SK-N-SH (cell line): Measurements from ENCODE around the gene CIROP. TPM values are rescaled to one million over a fixed set of nuclear protein-coding genes. Genes with fewer than 3 reads are reported as not detected.

Source experiments
- CTCF ChIA-PET: fragments of 300-600, 350-600 bp; formaldehyde crosslinking; extraction: SDS; loops from one replicate; lab custom pipeline; 2021; lab: Yijun Ruan, JAX
- POLR2A ChIA-PET: fragments of 350-600 bp; sonication (Branson Sonifier 250); formaldehyde crosslinking; extraction: SDS; loops from one replicate; lab custom pipeline; 2020; ENCODE audit warnings: antibody characterized with exemption, inconsistent platforms; lab: Yijun Ruan, JAX
- DNase-seq: peaks from one replicate; pipeline ENCODE4 v3.0.0; 2012
- H2AFZ ChIP-seq: fragments of 200-600 bp; sonication (generic); 2 replicates; pipeline ENCODE4 v1.8.1; 2016; ENCODE audit warnings: antibody characterized with exemption, mild to moderate bottlenecking, low read depth
- H3F3A ChIP-seq: fragments of 200-600 bp; sonication (generic); replicated peaks from 2 replicates; pipeline ENCODE3; 2016; ENCODE audit warnings: antibody characterized with exemption, mild to moderate bottlenecking; ENCODE audit not compliant: insufficient read depth
- H3K27ac ChIP-seq, 2 experiments: fragments of 200-500 bp in 1 of 2; fragments of 200-600 bp in 1 of 2; sonication (Bioruptor generic) in 1 of 2; sonication (generic), shearing (Covaris generic) in 1 of 2; 2 replicates each; pipeline versions ENCODE4 v1.5.1 to v1.6.1; 2014 to 2016; ENCODE audit warnings: low read depth in 2 of 2, inconsistent platforms in 1 of 2, low read length in 1 of 2, mild to moderate bottlenecking in 1 of 2, mixed read lengths in 1 of 2
- H3K27me3 ChIP-seq: fragments of 200-600 bp; sonication (generic), shearing (Covaris generic); 2 replicates; pipeline ENCODE4 v1.6.1; 2016; ENCODE audit warnings: mixed run types; ENCODE audit not compliant: insufficient read depth
- H3K36me3 ChIP-seq, 2 experiments: fragments of 200-500 bp in 1 of 2; fragments of 200-600 bp in 1 of 2; sonication (Bioruptor generic) in 1 of 2; sonication (generic) in 1 of 2; replicated peaks in 1 of 2; 2 replicates each; pipeline versions ENCODE3 to v1.5.1; 2014 to 2016; ENCODE audit warnings: low read length in 1 of 2, mild to moderate bottlenecking in 1 of 2; ENCODE audit not compliant: insufficient read depth in 2 of 2, control insufficient read depth in 1 of 2
- H3K4me1 ChIP-seq, 2 experiments: fragments of 200-500 bp in 1 of 2; fragments of 200-600 bp in 1 of 2; sonication (Bioruptor generic) in 1 of 2; sonication (generic), shearing (Covaris generic) in 1 of 2; 2 replicates each; pipeline versions ENCODE4 v1.5.1 to v1.6.1; 2014 to 2016; ENCODE audit warnings: low read depth in 1 of 2, low read length in 1 of 2, mixed run types in 1 of 2; ENCODE audit not compliant: insufficient read depth in 2 of 2, control insufficient read depth in 1 of 2
- H3K4me2 ChIP-seq: fragments of 200-600 bp; sonication (generic), shearing (Covaris generic); 2 replicates; pipeline ENCODE4 v1.6.1; 2017; ENCODE audit warnings: mixed run types
- H3K4me3 ChIP-seq, 2 experiments: fragments of 200-500 bp in 1 of 2; fragments of 200-600 bp in 1 of 2; sonication (Bioruptor generic) in 1 of 2; sonication (generic), shearing (Covaris generic) in 1 of 2; 2 replicates each; pipeline versions ENCODE4 v1.5.1 to v1.8.1; 2014 to 2016; ENCODE audit warnings: low read depth in 2 of 2, inconsistent platforms in 1 of 2, low read length in 1 of 2, mild to moderate bottlenecking in 1 of 2, mixed read lengths in 1 of 2, moderate library complexity in 1 of 2
- H3K79me2 ChIP-seq: fragments of 200-600 bp; sonication (generic); 2 replicates; pipeline ENCODE4 v1.8.1; 2017; ENCODE audit warnings: mild to moderate bottlenecking; ENCODE audit not compliant: insufficient read depth
- H3K9ac ChIP-seq: fragments of 200-600 bp; sonication (generic); 2 replicates; pipeline ENCODE4 v1.6.1; 2017; ENCODE audit warnings: mixed run types
- H3K9me2 ChIP-seq: fragments of 200-600 bp; sonication (generic); 2 replicates; pipeline ENCODE4 v1.6.1; 2017; ENCODE audit warnings: mixed run types
- H3K9me3 ChIP-seq: fragments of 200-600 bp; sonication (generic); 2 replicates; pipeline ENCODE4 v1.6.1; 2017; ENCODE audit warnings: mixed run types, mild to moderate bottlenecking, moderate library complexity
- H4K20me1 ChIP-seq: fragments of 200-600 bp; sonication (generic); 2 replicates; pipeline ENCODE4 v1.6.1; 2017; ENCODE audit warnings: mild to moderate bottlenecking, mixed run types; ENCODE audit not compliant: insufficient read depth
- ELF1 ChIP-seq: IDR thresholded peaks from 2 replicates; pipeline ENCODE4 v1.4.0; 2012
- EZH2phosphoT487 ChIP-seq: fragments of 200-600 bp; sonication (generic); IDR thresholded peaks from 2 replicates; pipeline ENCODE4 v1.6.1; 2017; ENCODE audit warnings: low read depth, mixed run types, mild to moderate bottlenecking, antibody characterized with exemption, moderate library complexity, borderline replicate concordance
- GATA2 ChIP-seq: sonication (generic); formaldehyde crosslinking; IDR thresholded peaks from 2 replicates; pipeline ENCODE4 v1.5.0; 2020; ENCODE audit warnings: mild to moderate bottlenecking, missing genetic modification reagents
- MEF2A ChIP-seq: IDR thresholded peaks from 2 replicates; pipeline ENCODE4 v1.4.0; 2012; ENCODE audit warnings: low read depth, borderline replicate concordance
- NRF1 ChIP-seq: IDR thresholded peaks from 2 replicates; pipeline ENCODE4 v1.6.1; 2012; ENCODE audit warnings: low read depth, mild to moderate bottlenecking, low read length
- PBX3 ChIP-seq: IDR thresholded peaks from 2 replicates; pipeline ENCODE4; 2012
- POLR2AphosphoS5 ChIP-seq: IDR thresholded peaks from 2 replicates; pipeline ENCODE4 v1.6.1; 2012; ENCODE audit warnings: low read depth, low read length
- RAD21 ChIP-seq: IDR thresholded peaks from 2 replicates; pipeline ENCODE4 v1.6.1; 2012; ENCODE audit warnings: mild to moderate bottlenecking, low read length
- RFX5 ChIP-seq: IDR thresholded peaks from 2 replicates; pipeline ENCODE4 v1.6.1; 2012; ENCODE audit warnings: mild to moderate bottlenecking, improper control_type of control experiment, low read length
- RXRA ChIP-seq: IDR thresholded peaks from 2 replicates; pipeline ENCODE4 v1.4.0; 2012; ENCODE audit warnings: low read depth, mild to moderate bottlenecking, borderline replicate concordance
- SIN3A ChIP-seq: IDR thresholded peaks from 2 replicates; pipeline ENCODE4 v1.6.1; 2012; ENCODE audit warnings: low read depth, mild to moderate bottlenecking, low read length, moderate library complexity, borderline replicate concordance
- SMC3 ChIP-seq: IDR thresholded peaks from 2 replicates; pipeline ENCODE4 v1.6.1; 2012; ENCODE audit warnings: low read depth, low read length, improper control_type of control experiment
- TAF1 ChIP-seq: IDR thresholded peaks from 2 replicates; pipeline ENCODE4 v1.6.1; 2012; ENCODE audit warnings: low read depth, mild to moderate bottlenecking, low read length, moderate library complexity, borderline replicate concordance
- TCF12 ChIP-seq: IDR thresholded peaks from 2 replicates; pipeline ENCODE4 v1.4.0; 2012
- TEAD4 ChIP-seq: IDR thresholded peaks from 2 replicates; pipeline ENCODE4 v1.4.0; 2012; ENCODE audit warnings: mild to moderate bottlenecking, borderline replicate concordance; ENCODE audit not compliant: insufficient read depth
- WGBS: methylation state at CpG from one replicate; pipeline ENCODE4 v1.1.6; 2017; ENCODE audit warnings: low lambda C conversion rate; 5-methylcytosine and 5-hydroxymethylcytosine counted together
- polyA plus RNA-seq, 3 experiments: library from polyadenylated mRNA; depleted of rRNA; stranded (reverse); fragments of >200 nt; gene quantifications; 2 replicates each; pipeline ENCODE4 v1.2.3, GENCODE V29; 2012
- TF ChIP-seq, protein P1 (sequence below): fragments of 200-600 bp; sonication (generic); IDR thresholded peaks from 2 replicates; pipeline ENCODE4 v1.6.1; 2017; ENCODE audit warnings: antibody characterized with exemption, mild to moderate bottlenecking, moderate library complexity

CIROP gene
- polyA plus RNA-seq, 1 of the 3 experiments (the other 2 are of a cell fraction): not detected

GRCh38 chr14:23056145-23056955 is 48.4 kb downstream of the CIROP start:
- TF ChIP-seq ELF1 (no peak), SMC3 (peak; percentile 49), TAF1 (no peak), RAD21 (peak; percentile 37; the same call in 1 of the 2 replicates), GATA2 (CRISPR knock-in tag) (no peak), TCF12 (no peak), POLR2AphosphoS5 (no peak), MEF2A (no peak), TEAD4 (no peak), RFX5 (no peak), SIN3A (no peak), PBX3 (no peak), NRF1 (no peak), RXRA (no peak), EZH2phosphoT487 (no peak)
- TF ChIP-seq, protein P1, sequence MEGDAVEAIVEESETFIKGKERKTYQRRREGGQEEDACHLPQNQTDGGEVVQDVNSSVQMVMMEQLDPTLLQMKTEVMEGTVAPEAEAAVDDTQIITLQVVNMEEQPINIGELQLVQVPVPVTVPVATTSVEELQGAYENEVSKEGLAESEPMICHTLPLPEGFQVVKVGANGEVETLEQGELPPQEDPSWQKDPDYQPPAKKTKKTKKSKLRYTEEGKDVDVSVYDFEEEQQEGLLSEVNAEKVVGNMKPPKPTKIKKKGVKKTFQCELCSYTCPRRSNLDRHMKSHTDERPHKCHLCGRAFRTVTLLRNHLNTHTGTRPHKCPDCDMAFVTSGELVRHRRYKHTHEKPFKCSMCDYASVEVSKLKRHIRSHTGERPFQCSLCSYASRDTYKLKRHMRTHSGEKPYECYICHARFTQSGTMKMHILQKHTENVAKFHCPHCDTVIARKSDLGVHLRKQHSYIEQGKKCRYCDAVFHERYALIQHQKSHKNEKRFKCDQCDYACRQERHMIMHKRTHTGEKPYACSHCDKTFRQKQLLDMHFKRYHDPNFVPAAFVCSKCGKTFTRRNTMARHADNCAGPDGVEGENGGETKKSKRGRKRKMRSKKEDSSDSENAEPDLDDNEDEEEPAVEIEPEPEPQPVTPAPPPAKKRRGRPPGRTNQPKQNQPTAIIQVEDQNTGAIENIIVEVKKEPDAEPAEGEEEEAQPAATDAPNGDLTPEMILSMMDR: peak; percentile 79
- Histone ChIP-seq H3K9me2 (no peaks in the 10 kb centered on the region), H2AFZ (peak overlapping the region; percentile 78; the same call in 1 of the 2 replicates), H3K27ac (peak overlapping the region in 1 of 2 experiments; percentile 90; a peak in 2 of 4 replicates), H3F3A (peaks cover 36% of the 10 kb centered on the region), H3K4me2 (peak overlapping the region; percentile 96), H3K9me3 (no peaks in the 10 kb centered on the region), H4K20me1 (no peaks in the 10 kb centered on the region; the same call in 1 of the 2 replicates), H3K27me3 (no peaks in the 10 kb centered on the region), H3K79me2 (peaks cover 12% of the 10 kb centered on the region; the same call in 1 of the 2 replicates), H3K4me1 (peaks cover 14 to 26% of the 10 kb centered on the region in 2 experiments; a peak in 3 of 4 replicates), H3K9ac (peak overlapping the region; percentile 65), H3K36me3 (peaks cover 20 to 29% of the 10 kb centered on the region in 2 experiments), H3K4me3 (peak overlapping the region; percentile 62 to 82)
- DNase-seq: peak; percentile 87
- POLR2A ChIA-PET: interaction anchor here (0.9 to 3.9 kb wide), 6 partner anchors 11 to 70 kb away, joined by 3 to 33 read pairs (median 7); partner anchors contain the start of gene PSMB5
- WGBS: 4% methylated on average over 17 of the region's 17 CpGs
- CTCF ChIA-PET: interaction anchor here (0.6 to 33.1 kb wide), 18 partner anchors 13 to 673 kb away, joined by 3 to 1566 read pairs (median 4); partner anchors contain the start of genes AJUBA, PRMT5 and PSMB5
